Liver (tissue), 3 donors: Measurements from ENCODE around the gene GSKIP.

ENCODE experiments used
- CTCF ChIP-seq: fragments of 150-350 bp; IDR thresholded peaks from 2 replicates; pipeline ENCODE4 v1.5.1; 2017; ENCODE audit warnings: improper control_type of control experiment, low read depth, low read length; ENCODE audit not compliant: missing input control
- FOXA1 ChIP-seq: IDR thresholded peaks from 2 replicates; pipeline ENCODE4 v1.6.1; 2016; ENCODE audit warnings: antibody characterized with exemption
- GABPA ChIP-seq, 2 donors: IDR thresholded peaks in 1 of 2; conservative IDR thresholded peaks in 1 of 2; 2 replicates each; pipeline ENCODE4 v1.6.1; 2016; ENCODE audit warnings: antibody characterized with exemption in 2 of 2, mild to moderate bottlenecking in 1 of 2, moderate library complexity in 1 of 2
- HNF4A ChIP-seq, 2 donors: conservative IDR thresholded peaks; 2 replicates each; pipeline ENCODE4 v1.6.1; 2016; ENCODE audit warnings: antibody characterized with exemption in 2 of 2, mild to moderate bottlenecking in 2 of 2
- HNF4G ChIP-seq: IDR thresholded peaks from 2 replicates; pipeline ENCODE4 v1.6.1; 2016; ENCODE audit warnings: antibody characterized with exemption
- MAX ChIP-seq: IDR thresholded peaks from 2 replicates; pipeline ENCODE4 v1.6.1; 2016; ENCODE audit warnings: antibody characterized with exemption
- RAD21 ChIP-seq, 2 donors: IDR thresholded peaks; 2 replicates each; pipeline ENCODE4 v1.6.1; 2016; ENCODE audit warnings: antibody characterized with exemption in 2 of 2, mild to moderate bottlenecking in 2 of 2
- RXRA ChIP-seq, 2 donors: IDR thresholded peaks; 2 replicates each; pipeline ENCODE4 v1.6.1; 2017 to 2018; ENCODE audit warnings: antibody characterized with exemption in 2 of 2, mild to moderate bottlenecking in 1 of 2
- SP1 ChIP-seq: IDR thresholded peaks from 2 replicates; pipeline ENCODE4 v1.6.1; 2018; ENCODE audit warnings: antibody characterized with exemption, mild to moderate bottlenecking
- TAF1 ChIP-seq: conservative IDR thresholded peaks from 2 replicates; pipeline ENCODE4 v1.6.1; 2016; ENCODE audit warnings: antibody characterized with exemption, mild to moderate bottlenecking
- TF ChIP-seq, protein P1 (sequence below): IDR thresholded peaks from 2 replicates; pipeline ENCODE4 v1.6.1; 2016; ENCODE audit warnings: antibody characterized with exemption, mild to moderate bottlenecking
- donor health status: healthy.
- donor health status: healthy.

GRCh38 chr14:96423446-96424108, 60.3 kb downstream of the GSKIP start:
- TF ChIP-seq RAD21 (IDR thresholded peaks at IDR 0.05), result no peak
- no peak for TF ChIP-seq SP1
- TF ChIP-seq CTCF, result no peak
- no peak for TF ChIP-seq FOXA1
- TF ChIP-seq TAF1, result no peak
- no peak for TF ChIP-seq RXRA (IDR thresholded peaks at IDR 0.05)
- TF ChIP-seq, protein P1, sequence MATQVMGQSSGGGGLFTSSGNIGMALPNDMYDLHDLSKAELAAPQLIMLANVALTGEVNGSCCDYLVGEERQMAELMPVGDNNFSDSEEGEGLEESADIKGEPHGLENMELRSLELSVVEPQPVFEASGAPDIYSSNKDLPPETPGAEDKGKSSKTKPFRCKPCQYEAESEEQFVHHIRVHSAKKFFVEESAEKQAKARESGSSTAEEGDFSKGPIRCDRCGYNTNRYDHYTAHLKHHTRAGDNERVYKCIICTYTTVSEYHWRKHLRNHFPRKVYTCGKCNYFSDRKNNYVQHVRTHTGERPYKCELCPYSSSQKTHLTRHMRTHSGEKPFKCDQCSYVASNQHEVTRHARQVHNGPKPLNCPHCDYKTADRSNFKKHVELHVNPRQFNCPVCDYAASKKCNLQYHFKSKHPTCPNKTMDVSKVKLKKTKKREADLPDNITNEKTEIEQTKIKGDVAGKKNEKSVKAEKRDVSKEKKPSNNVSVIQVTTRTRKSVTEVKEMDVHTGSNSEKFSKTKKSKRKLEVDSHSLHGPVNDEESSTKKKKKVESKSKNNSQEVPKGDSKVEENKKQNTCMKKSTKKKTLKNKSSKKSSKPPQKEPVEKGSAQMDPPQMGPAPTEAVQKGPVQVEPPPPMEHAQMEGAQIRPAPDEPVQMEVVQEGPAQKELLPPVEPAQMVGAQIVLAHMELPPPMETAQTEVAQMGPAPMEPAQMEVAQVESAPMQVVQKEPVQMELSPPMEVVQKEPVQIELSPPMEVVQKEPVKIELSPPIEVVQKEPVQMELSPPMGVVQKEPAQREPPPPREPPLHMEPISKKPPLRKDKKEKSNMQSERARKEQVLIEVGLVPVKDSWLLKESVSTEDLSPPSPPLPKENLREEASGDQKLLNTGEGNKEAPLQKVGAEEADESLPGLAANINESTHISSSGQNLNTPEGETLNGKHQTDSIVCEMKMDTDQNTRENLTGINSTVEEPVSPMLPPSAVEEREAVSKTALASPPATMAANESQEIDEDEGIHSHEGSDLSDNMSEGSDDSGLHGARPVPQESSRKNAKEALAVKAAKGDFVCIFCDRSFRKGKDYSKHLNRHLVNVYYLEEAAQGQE, result no peak
- no peak for TF ChIP-seq GABPA (IDR thresholded peaks at IDR 0.05 in 1 of 2, conservative IDR thresholded peaks at IDR 0.05 in 1 of 2)
- no peak for TF ChIP-seq HNF4G
- no peak for TF ChIP-seq MAX
- no peak for TF ChIP-seq HNF4A (conservative IDR thresholded peaks at IDR 0.05)
